A673 (cell line): ENCODE results near the gene HSPB7. TPM values are rescaled to one million over a fixed set of nuclear protein-coding genes. Genes with fewer than 3 reads are reported as not detected.

Experiments used
- BruUV-seq: library from RNA; stranded (reverse); fragments of 400-500 nt; replicated peaks from 2 replicates; lab custom pipeline; 2021; lab: Mats Ljungman, UMichigan
- CTCF ChIA-PET: fragments of 300-600 bp; sonication (Branson Sonifier 250); formaldehyde crosslinking; loops from one replicate; lab custom pipeline; 2022; ENCODE audit warnings: antibody characterized with exemption; lab: Charles Lee
- POLR2A ChIA-PET: fragments of 300-600 bp; sonication (Branson Sonifier 250); formaldehyde crosslinking; loops from one replicate; lab custom pipeline; 2022; ENCODE audit warnings: antibody characterized with exemption; ENCODE audit not compliant: low non-redundant PET; lab: Charles Lee
- DNase-seq: peaks from one replicate; pipeline ENCODE4 v3.0.0-alpha.2; 2015; ENCODE audit warnings: low spot score
- H3K27ac ChIP-seq: fragments of 200-600 bp; sonication (generic); 2 replicates; pipeline ENCODE4 v1.5.1; 2016; ENCODE audit warnings: mixed run types, low read depth, mild to moderate bottlenecking, mixed read lengths, antibody characterized with exemption, low read length; ENCODE audit not compliant: poor library complexity, severe bottlenecking
- H3K27me3 ChIP-seq: fragments of 200-600 bp; sonication (generic); replicated peaks from 2 replicates; pipeline ENCODE4 v1.6.1; 2017; ENCODE audit warnings: mixed run types, low read depth, mild to moderate bottlenecking, mixed read lengths, antibody characterized with exemption, low read length; ENCODE audit not compliant: insufficient read depth, poor library complexity
- H3K36me3 ChIP-seq: fragments of 200-600 bp; sonication (generic); 2 replicates; pipeline ENCODE4 v1.6.1; 2016; ENCODE audit warnings: mixed run types, mild to moderate bottlenecking, mixed read lengths, antibody characterized with exemption, low read length; ENCODE audit not compliant: insufficient read depth, poor library complexity, severe bottlenecking
- H3K4me1 ChIP-seq: fragments of 200-600 bp; sonication (generic); 2 replicates; pipeline ENCODE4 v1.6.1; 2017; ENCODE audit warnings: mixed run types, mild to moderate bottlenecking, mixed read lengths, antibody characterized with exemption, low read length; ENCODE audit not compliant: insufficient read depth, poor library complexity, severe bottlenecking
- H3K4me3 ChIP-seq: fragments of 200-600 bp; sonication (generic); 2 replicates; pipeline ENCODE4 v1.5.1; 2016; ENCODE audit warnings: low read depth, mixed run types, mild to moderate bottlenecking, mixed read lengths, low read length; ENCODE audit not compliant: poor library complexity, severe bottlenecking
- H3K9me3 ChIP-seq: fragments of 200-600 bp; sonication (generic); 2 replicates; pipeline ENCODE4 v1.6.1; 2016; ENCODE audit warnings: mixed run types, low read depth, mild to moderate bottlenecking, mixed read lengths, antibody characterized with exemption, low read length; ENCODE audit not compliant: poor library complexity, severe bottlenecking
- EZH2 ChIP-seq: fragments of 200-600 bp; sonication (generic); IDR thresholded peaks from 2 replicates; pipeline ENCODE4 v1.6.1; 2017; ENCODE audit warnings: borderline replicate concordance, low read depth, mild to moderate bottlenecking, mixed read lengths, antibody characterized with exemption, low read length; ENCODE audit not compliant: poor library complexity, severe bottlenecking
- intact Hi-C: fragments of 100-400 bp; cut with micrococcal nuclease; formaldehyde crosslinking; loops from one replicate; pipeline ENCODE4 v1.10.0; 2022; ENCODE audit not compliant: unreplicated experiment
- total RNA-seq: library from RNA; stranded (reverse); gene quantifications from 2 replicates; pipeline ENCODE4 v1.2.3, GENCODE V29; 2021
- TF ChIP-seq, protein P1 (sequence below): fragments of 300-800, 200-600 bp; sonication (generic); conservative IDR thresholded peaks from 2 replicates; pipeline ENCODE4 v1.5.1; 2017; ENCODE audit warnings: low read depth, mild to moderate bottlenecking, antibody characterized with exemption, low read length, moderate library complexity, mixed read lengths

Gene HSPB7
- total RNA-seq, 1 experiment from 2014 or later = not detected

DNA sequence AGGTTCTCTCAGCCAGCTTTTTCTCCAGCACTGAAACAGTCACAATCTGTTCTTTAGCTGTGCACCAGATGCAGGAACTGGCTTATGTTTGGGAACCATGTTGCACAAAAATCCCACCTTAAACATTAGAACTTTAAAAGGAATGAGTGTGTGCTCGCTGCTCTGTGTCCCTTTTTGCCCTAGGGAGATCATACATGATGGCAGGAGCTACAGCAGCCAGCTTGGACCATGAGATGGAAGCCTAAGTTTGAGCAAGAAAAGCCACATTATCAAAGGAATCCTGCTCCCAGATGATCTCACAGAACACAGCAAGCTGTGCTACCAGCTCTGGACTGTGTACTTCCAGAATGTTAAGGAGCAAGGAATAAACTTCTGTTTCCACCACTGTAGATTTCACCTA, 45.4 kb downstream of the HSPB7 start:
- no peak overlapping the region for H3K4me3 ChIP-seq
- CTCF ChIA-PET = no interaction called here
- intact Hi-C loops = no loop called here
- DNase-seq = no peak
- TF ChIP-seq EZH2 = no peak
- TF ChIP-seq, protein P1, sequence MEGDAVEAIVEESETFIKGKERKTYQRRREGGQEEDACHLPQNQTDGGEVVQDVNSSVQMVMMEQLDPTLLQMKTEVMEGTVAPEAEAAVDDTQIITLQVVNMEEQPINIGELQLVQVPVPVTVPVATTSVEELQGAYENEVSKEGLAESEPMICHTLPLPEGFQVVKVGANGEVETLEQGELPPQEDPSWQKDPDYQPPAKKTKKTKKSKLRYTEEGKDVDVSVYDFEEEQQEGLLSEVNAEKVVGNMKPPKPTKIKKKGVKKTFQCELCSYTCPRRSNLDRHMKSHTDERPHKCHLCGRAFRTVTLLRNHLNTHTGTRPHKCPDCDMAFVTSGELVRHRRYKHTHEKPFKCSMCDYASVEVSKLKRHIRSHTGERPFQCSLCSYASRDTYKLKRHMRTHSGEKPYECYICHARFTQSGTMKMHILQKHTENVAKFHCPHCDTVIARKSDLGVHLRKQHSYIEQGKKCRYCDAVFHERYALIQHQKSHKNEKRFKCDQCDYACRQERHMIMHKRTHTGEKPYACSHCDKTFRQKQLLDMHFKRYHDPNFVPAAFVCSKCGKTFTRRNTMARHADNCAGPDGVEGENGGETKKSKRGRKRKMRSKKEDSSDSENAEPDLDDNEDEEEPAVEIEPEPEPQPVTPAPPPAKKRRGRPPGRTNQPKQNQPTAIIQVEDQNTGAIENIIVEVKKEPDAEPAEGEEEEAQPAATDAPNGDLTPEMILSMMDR = no peak
- H3K4me1 ChIP-seq = no peaks in the 10 kb centered on the region
- no peaks in the 10 kb centered on the region for H3K9me3 ChIP-seq
- POLR2A ChIA-PET = no interaction called here
- TSS peak; percentile 6 for BruUV-seq
- H3K27me3 ChIP-seq = no peaks in the 10 kb centered on the region
- peaks cover 33% of the 10 kb centered on the region for H3K36me3 ChIP-seq
- H3K27ac ChIP-seq = no peak overlapping the region

DNA sequence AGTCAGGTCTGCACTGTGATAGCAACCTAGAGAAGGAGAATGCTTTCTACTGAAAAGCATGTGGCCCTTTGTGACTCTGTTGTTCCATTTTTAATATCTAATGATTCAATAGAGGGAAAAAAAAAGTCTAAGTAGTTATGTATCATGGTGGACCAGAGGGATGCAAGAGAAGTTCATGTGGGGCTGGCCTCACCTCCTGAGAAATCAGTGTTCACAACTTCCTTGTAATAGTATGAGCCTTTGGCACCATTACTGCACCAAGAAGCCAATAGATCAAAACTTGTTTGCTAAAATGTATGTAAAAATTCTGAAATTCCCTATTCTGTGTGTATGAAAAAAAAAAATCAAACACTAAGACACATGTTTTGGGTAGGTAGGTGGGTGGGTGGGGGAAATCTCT, 46.9 kb downstream of the HSPB7 start:
- Histone ChIP-seq H3K27ac (no peak overlapping the region), H3K4me3 (no peak overlapping the region), H3K4me1 (peaks cover 7% of the 10 kb centered on the region), H3K36me3 (peaks cover 33% of the 10 kb centered on the region), H3K27me3 (no peaks in the 10 kb centered on the region), H3K9me3 (no peaks in the 10 kb centered on the region)
- CTCF ChIA-PET = no interaction called here
- intact Hi-C loops = no loop called here
- BruUV-seq = no TSS peak
- TF ChIP-seq, protein P1 = no peak
- no peak for TF ChIP-seq EZH2
- POLR2A ChIA-PET = no interaction called here
- no peak for DNase-seq

DNA sequence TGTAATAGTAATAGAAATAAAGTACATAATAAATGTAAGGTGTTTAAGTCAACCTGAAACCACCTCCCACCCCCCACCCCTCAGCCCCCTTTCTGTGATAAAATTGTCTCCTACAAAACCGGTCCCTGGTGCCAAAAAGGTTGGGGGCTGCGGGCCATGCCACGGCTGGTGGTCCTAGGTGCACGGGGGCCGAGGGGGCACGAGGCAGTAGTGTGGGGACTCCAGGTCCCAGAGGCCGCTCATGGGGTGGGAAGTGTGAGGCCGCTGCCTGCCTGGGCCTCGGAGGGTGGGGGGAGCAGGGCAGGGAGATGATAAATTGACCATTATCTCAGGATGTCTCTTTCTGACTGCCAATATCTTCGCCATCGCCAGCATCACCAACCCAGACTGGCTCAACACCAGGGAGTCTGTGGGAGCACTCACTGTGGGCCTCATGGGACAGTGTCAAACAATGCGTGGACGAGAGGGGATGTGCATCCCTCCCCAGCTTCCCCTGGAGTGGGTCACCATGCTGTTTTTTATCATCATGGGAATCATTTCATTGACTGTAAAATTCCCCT, 48.4 kb downstream of the HSPB7 start:
- peaks cover 33% of the 10 kb centered on the region for H3K36me3 ChIP-seq
- no peak for TF ChIP-seq EZH2
- TF ChIP-seq, protein P1 = no peak
- no peak overlapping the region for H3K4me3 ChIP-seq
- BruUV-seq = no TSS peak
- H3K27me3 ChIP-seq = no peaks in the 10 kb centered on the region
- H3K4me1 ChIP-seq = peaks cover 21% of the 10 kb centered on the region
- no peak for DNase-seq
- ChIA-PET CTCF (interaction anchor here (0.5 kb wide), 1 partner anchor 181 kb away, joined by 8 read pairs; no protein-coding TSS in a partner anchor), POLR2A (interaction anchor here (0.6 kb wide), 1 partner anchor 145 kb away, joined by 6 read pairs; no protein-coding TSS in a partner anchor)
- H3K27ac ChIP-seq = no peak overlapping the region
- intact Hi-C loops = no loop called here
- H3K9me3 ChIP-seq = no peaks in the 10 kb centered on the region
